Type B pancreatic cell (in vitro differentiated cells): ENCODE results near the gene LGALS9. TPM values are rescaled to one million over a fixed set of nuclear protein-coding genes. Genes with fewer than 3 reads are reported as not detected.

Experiments
- DNase-seq: peaks from one replicate; pipeline ENCODE4 v3.0.0; 2021; ENCODE audit warnings: mixed read lengths; ENCODE audit not compliant: unreplicated experiment; ENCODE audit errors: extremely low spot score
- H3K27ac Mint-ChIP-seq: 2 replicates; pipeline ENCODE4 v1.8.0; 2021; ENCODE audit warnings: mild to moderate bottlenecking, mixed read lengths
- H3K27me3 Mint-ChIP-seq: 2 replicates; pipeline ENCODE4 v1.8.0; 2021; ENCODE audit warnings: mixed read lengths
- H3K36me3 Mint-ChIP-seq: 2 replicates; pipeline ENCODE4 v1.8.0; 2021; ENCODE audit warnings: mixed read lengths
- H3K4me1 Mint-ChIP-seq: one replicate; pipeline ENCODE4 v1.8.0; 2021; ENCODE audit warnings: mixed read lengths; ENCODE audit not compliant: unreplicated experiment
- H3K4me3 Mint-ChIP-seq: 2 replicates; pipeline ENCODE4 v1.8.0; 2021; ENCODE audit warnings: mild to moderate bottlenecking, mixed read lengths
- H3K9me3 Mint-ChIP-seq: 2 replicates; pipeline ENCODE4 v1.8.0; 2021; ENCODE audit warnings: mixed read lengths
- total RNA-seq: library from RNA; stranded (reverse); gene quantifications from 2 replicates; pipeline ENCODE4 v1.2.1, GENCODE V29; 2021; ENCODE audit warnings: low replicate concordance
- TF ChIP-seq, protein P1 (sequence below): fragments of 200-600 bp; sonication (generic); conservative IDR thresholded peaks from 2 replicates; pipeline ENCODE4 v1.5.0; 2021; ENCODE audit warnings: antibody characterized with exemption, mild to moderate bottlenecking

LGALS9 gene
- total RNA-seq, 1 donor from 2014 or later, result 25.3 TPM

DNA sequence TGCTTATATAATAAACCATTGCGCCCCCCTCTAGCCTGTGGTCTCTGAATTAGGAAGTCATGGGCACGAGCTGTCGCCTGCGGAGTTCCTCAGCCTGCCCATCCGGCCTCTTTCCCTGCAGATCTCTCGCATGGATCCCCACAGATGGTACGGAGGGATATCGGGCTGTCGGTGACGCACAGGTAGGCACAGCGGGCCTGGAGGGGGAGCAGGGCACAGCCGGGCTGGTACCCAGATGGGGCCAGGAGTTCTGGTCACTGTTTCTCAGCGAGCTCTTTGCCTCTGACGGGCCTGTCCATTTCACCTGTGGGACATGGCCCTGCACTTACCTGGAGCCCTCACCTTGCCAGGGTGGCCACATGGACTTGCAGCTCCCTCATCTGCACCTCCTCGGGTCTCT is 42.6 kb upstream of the LGALS9 start:
- no peaks in the 10 kb centered on the region for H3K27me3 Mint-ChIP-seq
- H3K4me3 Mint-ChIP-seq, result no peak overlapping the region
- TF ChIP-seq, protein P1, sequence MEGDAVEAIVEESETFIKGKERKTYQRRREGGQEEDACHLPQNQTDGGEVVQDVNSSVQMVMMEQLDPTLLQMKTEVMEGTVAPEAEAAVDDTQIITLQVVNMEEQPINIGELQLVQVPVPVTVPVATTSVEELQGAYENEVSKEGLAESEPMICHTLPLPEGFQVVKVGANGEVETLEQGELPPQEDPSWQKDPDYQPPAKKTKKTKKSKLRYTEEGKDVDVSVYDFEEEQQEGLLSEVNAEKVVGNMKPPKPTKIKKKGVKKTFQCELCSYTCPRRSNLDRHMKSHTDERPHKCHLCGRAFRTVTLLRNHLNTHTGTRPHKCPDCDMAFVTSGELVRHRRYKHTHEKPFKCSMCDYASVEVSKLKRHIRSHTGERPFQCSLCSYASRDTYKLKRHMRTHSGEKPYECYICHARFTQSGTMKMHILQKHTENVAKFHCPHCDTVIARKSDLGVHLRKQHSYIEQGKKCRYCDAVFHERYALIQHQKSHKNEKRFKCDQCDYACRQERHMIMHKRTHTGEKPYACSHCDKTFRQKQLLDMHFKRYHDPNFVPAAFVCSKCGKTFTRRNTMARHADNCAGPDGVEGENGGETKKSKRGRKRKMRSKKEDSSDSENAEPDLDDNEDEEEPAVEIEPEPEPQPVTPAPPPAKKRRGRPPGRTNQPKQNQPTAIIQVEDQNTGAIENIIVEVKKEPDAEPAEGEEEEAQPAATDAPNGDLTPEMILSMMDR, result no peak
- H3K27ac Mint-ChIP-seq, result no peak overlapping the region
- H3K36me3 Mint-ChIP-seq, result peaks cover 16% of the 10 kb centered on the region
- DNase-seq, result no peak
- no peaks in the 10 kb centered on the region for H3K9me3 Mint-ChIP-seq
- no peaks in the 10 kb centered on the region for H3K4me1 Mint-ChIP-seq

DNA sequence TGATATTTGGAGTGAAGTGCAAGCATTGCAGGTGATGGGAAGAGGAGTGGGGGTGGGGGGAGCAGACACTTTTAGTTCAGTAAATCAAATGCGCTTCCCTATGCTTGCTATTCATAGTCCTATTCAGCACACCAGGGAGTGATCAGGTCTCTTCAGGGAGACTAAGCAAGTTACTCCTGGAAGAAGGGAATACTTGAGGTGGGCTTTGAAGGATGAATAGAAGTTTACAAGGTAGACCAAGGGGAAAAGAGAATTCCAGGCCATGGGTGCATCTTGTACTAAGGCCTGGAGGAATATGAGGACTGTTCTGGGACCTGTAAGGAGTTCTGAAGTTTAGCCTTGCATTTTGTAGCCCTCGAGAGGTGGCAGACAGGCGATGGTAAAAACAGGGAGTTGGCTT is 40.1 kb upstream of the LGALS9 start:
- H3K27ac Mint-ChIP-seq, result no peak overlapping the region
- no peaks in the 10 kb centered on the region for H3K27me3 Mint-ChIP-seq
- TF ChIP-seq, protein P1, result no peak
- no peaks in the 10 kb centered on the region for H3K4me1 Mint-ChIP-seq
- peaks cover 16% of the 10 kb centered on the region for H3K36me3 Mint-ChIP-seq
- H3K4me3 Mint-ChIP-seq, result no peak overlapping the region
- no peaks in the 10 kb centered on the region for H3K9me3 Mint-ChIP-seq
- no peak for DNase-seq

DNA sequence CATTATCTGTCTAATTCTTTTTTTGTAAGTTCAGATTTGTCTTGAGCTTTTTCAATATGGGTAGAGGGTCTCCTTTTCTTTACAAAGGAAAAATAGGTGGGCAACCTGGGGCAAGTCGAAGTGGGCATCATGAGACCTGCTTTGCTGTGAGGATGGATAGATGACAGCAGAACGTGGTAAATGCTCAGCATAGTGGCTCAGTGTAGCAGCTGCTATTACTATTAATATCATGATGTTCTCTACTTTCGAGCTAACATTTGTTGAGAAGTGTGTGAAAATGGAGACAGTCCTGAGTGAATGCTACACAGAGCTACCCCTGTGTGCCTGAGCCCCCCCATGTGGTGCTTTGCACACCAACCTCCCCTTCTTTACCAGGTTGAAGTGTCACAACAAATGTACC is 39.0 kb upstream of the LGALS9 start:
- Mint-ChIP-seq H3K9me3 (no peaks in the 10 kb centered on the region), H3K27me3 (no peaks in the 10 kb centered on the region), H3K27ac (no peak overlapping the region), H3K36me3 (peaks cover 19% of the 10 kb centered on the region), H3K4me3 (no peak overlapping the region), H3K4me1 (no peaks in the 10 kb centered on the region)
- DNase-seq, result no peak
- TF ChIP-seq, protein P1, result no peak

DNA sequence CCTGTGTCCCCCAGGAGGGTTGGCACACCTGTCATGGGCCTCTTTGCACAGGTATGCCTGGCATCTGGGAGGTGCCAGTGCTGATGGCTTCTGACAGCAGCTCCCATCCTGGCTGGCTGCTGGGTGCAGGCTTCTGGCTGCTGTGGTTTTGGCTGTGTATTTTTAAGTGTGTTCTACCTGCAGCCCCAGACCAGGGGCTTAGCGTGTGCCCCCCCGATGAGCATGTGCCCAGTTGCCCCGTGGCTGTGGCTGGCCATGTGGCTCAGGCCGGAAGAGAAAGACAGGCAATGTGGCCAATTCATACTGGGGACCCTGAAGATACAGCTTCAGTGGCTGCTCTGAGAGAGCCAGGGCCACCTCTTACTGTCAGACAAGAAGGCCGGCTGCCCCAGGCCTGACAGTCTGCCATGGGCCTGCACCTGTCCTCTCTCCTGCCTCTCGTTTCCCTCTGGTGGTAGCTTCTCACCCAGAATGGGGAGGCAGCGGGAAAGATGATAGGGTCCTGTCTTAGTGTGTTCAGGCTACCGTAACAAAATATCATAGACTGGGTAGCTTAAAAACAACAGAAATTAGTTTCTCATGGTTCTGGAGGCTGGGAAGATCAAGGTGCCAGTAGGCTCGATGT is 37.6 kb upstream of the LGALS9 start:
- Mint-ChIP-seq H3K4me1 (no peaks in the 10 kb centered on the region), H3K27me3 (no peaks in the 10 kb centered on the region), H3K9me3 (no peaks in the 10 kb centered on the region), H3K36me3 (peaks cover 19% of the 10 kb centered on the region), H3K27ac (no peak overlapping the region), H3K4me3 (no peak overlapping the region)
- no peak for DNase-seq
- TF ChIP-seq, protein P1, result no peak

DNA sequence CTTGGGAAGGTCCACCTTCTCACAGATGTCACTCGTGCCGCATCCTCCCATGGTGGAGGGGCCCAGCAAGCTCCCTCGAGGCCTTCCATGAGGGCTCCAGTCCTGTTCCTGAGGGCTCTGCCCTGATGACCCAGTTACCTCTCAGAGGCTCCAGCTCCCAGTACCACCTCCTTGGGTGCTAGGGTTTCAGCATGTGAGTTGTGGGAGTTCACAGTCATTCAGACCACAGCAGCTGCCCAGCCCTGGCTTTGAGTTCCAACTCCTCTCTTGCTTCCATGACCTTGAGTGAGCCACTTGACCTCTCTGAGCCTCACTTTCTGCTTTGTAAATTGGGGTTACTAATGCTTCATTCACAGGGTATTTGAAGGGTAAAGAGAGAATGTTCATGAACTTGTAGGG is 37.1 kb upstream of the LGALS9 start:
- Mint-ChIP-seq H3K36me3 (peaks cover 19% of the 10 kb centered on the region), H3K27ac (no peak overlapping the region), H3K4me1 (no peaks in the 10 kb centered on the region), H3K27me3 (no peaks in the 10 kb centered on the region), H3K9me3 (no peaks in the 10 kb centered on the region), H3K4me3 (no peak overlapping the region)
- TF ChIP-seq, protein P1, result no peak
- DNase-seq, result no peak

DNA sequence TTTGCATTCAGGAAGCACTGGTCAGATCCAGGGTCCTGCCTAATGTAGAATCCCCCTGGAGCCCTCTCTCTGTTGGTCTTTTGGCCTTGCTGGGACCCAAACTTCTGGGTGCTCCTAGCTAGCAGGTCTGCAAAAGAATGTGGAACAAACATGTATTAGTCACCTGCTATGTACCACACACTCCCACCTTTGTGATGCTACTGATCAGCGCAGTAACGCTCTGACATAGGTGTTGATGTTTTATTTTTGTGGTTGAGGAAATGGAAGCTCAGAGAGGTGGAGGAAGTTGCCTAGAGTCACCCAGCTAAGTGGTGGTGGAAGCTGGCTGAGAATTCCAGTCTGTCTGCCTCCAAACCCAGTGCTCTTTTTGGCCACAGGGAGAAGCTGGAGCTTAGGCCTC is 35.8 kb upstream of the LGALS9 start:
- TF ChIP-seq, protein P1, result no peak
- no peak for DNase-seq
- no peaks in the 10 kb centered on the region for H3K27me3 Mint-ChIP-seq
- H3K36me3 Mint-ChIP-seq, result peaks cover 12% of the 10 kb centered on the region
- H3K4me1 Mint-ChIP-seq, result no peaks in the 10 kb centered on the region
- H3K9me3 Mint-ChIP-seq, result no peaks in the 10 kb centered on the region
- H3K27ac Mint-ChIP-seq, result no peak overlapping the region
- no peak overlapping the region for H3K4me3 Mint-ChIP-seq
